Neutrophil (primary cell): ENCODE measurements around the gene ZNF530.

ENCODE experiments used
- H3K27ac ChIP-seq: fragments of 200-600 bp; sonication (generic); 2 replicates; pipeline ENCODE4 v1.5.1; 2016; ENCODE audit warnings: mild to moderate bottlenecking, moderate library complexity
- H3K27me3 ChIP-seq: fragments of 200-600 bp; sonication (generic); 2 replicates; pipeline ENCODE4 v1.6.0; 2016; ENCODE audit warnings: mild to moderate bottlenecking
- H3K36me3 ChIP-seq: fragments of 200-600 bp; sonication (generic); 2 replicates; pipeline ENCODE4 v1.5.1; 2017
- H3K4me1 ChIP-seq, 2 experiments: fragments of 200-600 bp in 1 of 2; sonication (generic) in 1 of 2; 1 replicate in 1 of 2; 2 replicates in 1 of 2; pipeline versions ENCODE4 v1.5.1 to v1.6.1; 2013 to 2016; ENCODE audit warnings: low read depth in 1 of 2, low read length in 1 of 2, mild to moderate bottlenecking in 1 of 2, moderate library complexity in 1 of 2; ENCODE audit not compliant: control insufficient read depth in 1 of 2, insufficient read depth in 1 of 2
- H3K4me3 ChIP-seq, 2 experiments: fragments of 200-600 bp in 1 of 2; sonication (generic) in 1 of 2; 1 replicate in 1 of 2; 2 replicates in 1 of 2; pipeline ENCODE4 v1.5.1; 2013 to 2016; ENCODE audit warnings: low read depth in 1 of 2, low read length in 1 of 2, mild to moderate bottlenecking in 1 of 2, moderate library complexity in 1 of 2
- H3K9me3 ChIP-seq: fragments of 200-600 bp; sonication (generic); 2 replicates; pipeline ENCODE4 v1.5.1; 2016
- CTCF ChIP-seq: fragments of 200-600 bp; sonication (generic); IDR thresholded peaks from 2 replicates; pipeline ENCODE4 v1.5.1; 2016; ENCODE audit warnings: antibody characterized with exemption

Gene ZNF530

GRCh38 chr19:57587529-57587928 lies 12.2 kb upstream of the ZNF530 start:
- Histone ChIP-seq H3K4me1 (peaks cover 9 to 13% of the 10 kb centered on the region in 2 experiments), H3K27ac (no peak overlapping the region), H3K4me3 (no peak overlapping the region), H3K9me3 (peaks cover 33% of the 10 kb centered on the region), H3K36me3 (no peaks in the 10 kb centered on the region), H3K27me3 (peaks cover 8% of the 10 kb centered on the region)
- TF ChIP-seq CTCF: no peak

GRCh38 chr19:57599377-57599760 lies 316 bp upstream of the ZNF530 start:
- Histone ChIP-seq H3K4me3 (peak overlapping the region; percentile 61 to 77), H3K27me3 (no peaks in the 10 kb centered on the region), H3K9me3 (no peaks in the 10 kb centered on the region), H3K4me1 (peaks cover 11% of the 10 kb centered on the region in 2 experiments), H3K36me3 (no peaks in the 10 kb centered on the region), H3K27ac (no peak overlapping the region)
- TF ChIP-seq CTCF: no peak

- no peak overlapping the region for H3K4me3 ChIP-seq
- no peaks in the 10 kb centered on the region for H3K27me3 ChIP-seq
- no peak overlapping the region for H3K27ac ChIP-seq
- H3K9me3 ChIP-seq: peaks cover 25% of the 10 kb centered on the region
- peaks cover 10% of the 10 kb centered on the region for H3K36me3 ChIP-seq
- TF ChIP-seq CTCF: no peak
- H3K4me1 ChIP-seq: no peaks in the 10 kb centered on the region
Measured at GRCh38 chr19:57606931-57607330, 7.2 kb downstream of the ZNF530 start.

GRCh38 chr19:57611113-57611512 lies 11.4 kb downstream of the ZNF530 start:
- H3K36me3 ChIP-seq: peaks cover 4% of the 10 kb centered on the region
- H3K4me1 ChIP-seq: peaks cover 13 to 14% of the 10 kb centered on the region in 2 experiments
- H3K27ac ChIP-seq: no peak overlapping the region
- H3K9me3 ChIP-seq: peaks cover 31% of the 10 kb centered on the region
- H3K4me3 ChIP-seq: no peak overlapping the region
- no peak for TF ChIP-seq CTCF
- no peaks in the 10 kb centered on the region for H3K27me3 ChIP-seq

GRCh38 chr19:57613941-57614743 lies 14.5 kb downstream of the ZNF530 start, which contains the start of gene ZNF134:
ZNF134 (plus strand) TSS chr19:57614242; CDS start chr19:57619469, 5,227 bp downstream.
- H3K9me3 ChIP-seq: peaks cover 33% of the 10 kb centered on the region
- no peak for TF ChIP-seq CTCF
- H3K4me3 ChIP-seq: peak within 1 kb of the TSS; percentile 67 to 74
- H3K27me3 ChIP-seq: no peaks in the 10 kb centered on the region
- H3K36me3 ChIP-seq: peaks cover 2% of the 10 kb centered on the region
- peaks cover 13 to 14% of the 10 kb centered on the region in 2 experiments for H3K4me1 ChIP-seq
- peak within 1 kb of the TSS; percentile 56 for H3K27ac ChIP-seq
